NB4 (cell line): ENCODE data around the gene SLC47A2.
A peak's percentile ranks its signal among the peaks of the same experiment; 100 is the strongest.

Experiments used
- DNase-seq: peaks from one replicate; pipeline ENCODE4 v3.0.0; 2010; ENCODE audit warnings: low read depth
- H3K4me3 ChIP-seq: one replicate; pipeline ENCODE4 v1.5.1; 2011; ENCODE audit warnings: mild to moderate bottlenecking, low read depth, low read length, moderate library complexity
- CTCF ChIP-seq: IDR thresholded peaks from one replicate; pipeline ENCODE4 v1.5.1; 2012; ENCODE audit warnings: low read depth, low read length
- MYC ChIP-seq: IDR thresholded peaks from 2 replicates; pipeline ENCODE4 v1.6.1; 2011; ENCODE audit warnings: low read depth, low read length
- POLR2A ChIP-seq: IDR thresholded peaks from 2 replicates; pipeline ENCODE4 v1.6.1; 2011; ENCODE audit warnings: mild to moderate bottlenecking; ENCODE audit not compliant: insufficient read length; ENCODE audit errors: extremely low read depth
- TF ChIP-seq, protein P1 (sequence below): IDR thresholded peaks from 2 replicates; pipeline ENCODE4 v1.6.1; 2011; ENCODE audit warnings: low read depth, low read length

The SLC47A2 gene

GRCh38 chr17:19748807-19749193 lies 32.4 kb upstream of the SLC47A2 start:
- no peak for DNase-seq
- TF ChIP-seq CTCF = no peak
- no peak overlapping the region for H3K4me3 ChIP-seq

GRCh38 chr17:19747829-19748806 lies 31.7 kb upstream of the SLC47A2 start, which contains the start of gene ALDH3A1:
Gene ALDH3A1 (minus strand): TSS chr17:19748298. CDS start chr17:19745129, 3,169 bp downstream.
- DNase-seq = no peak
- TF ChIP-seq POLR2A (no peak), CTCF (no peak), MYC (no peak)
- TF ChIP-seq, protein P1, sequence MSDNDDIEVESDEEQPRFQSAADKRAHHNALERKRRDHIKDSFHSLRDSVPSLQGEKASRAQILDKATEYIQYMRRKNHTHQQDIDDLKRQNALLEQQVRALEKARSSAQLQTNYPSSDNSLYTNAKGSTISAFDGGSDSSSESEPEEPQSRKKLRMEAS = no peak
- H3K4me3 ChIP-seq = no peak within 1 kb of the TSS

- TF ChIP-seq POLR2A (no peak), CTCF (no peak), MYC (no peak)
- TF ChIP-seq, protein P1 = no peak
- no peak overlapping the region for H3K4me3 ChIP-seq
- DNase-seq = no peak
These were observed 30.9 kb upstream of the SLC47A2 start for GRCh38 chr17:19747159-19747719.

GRCh38 chr17:19746517-19746916 lies 30.1 kb upstream of the SLC47A2 start:
- DNase-seq = no peak
- no peak overlapping the region for H3K4me3 ChIP-seq
- TF ChIP-seq POLR2A (no peak), CTCF (no peak), MYC (no peak)
- TF ChIP-seq, protein P1 = no peak

DNA sequence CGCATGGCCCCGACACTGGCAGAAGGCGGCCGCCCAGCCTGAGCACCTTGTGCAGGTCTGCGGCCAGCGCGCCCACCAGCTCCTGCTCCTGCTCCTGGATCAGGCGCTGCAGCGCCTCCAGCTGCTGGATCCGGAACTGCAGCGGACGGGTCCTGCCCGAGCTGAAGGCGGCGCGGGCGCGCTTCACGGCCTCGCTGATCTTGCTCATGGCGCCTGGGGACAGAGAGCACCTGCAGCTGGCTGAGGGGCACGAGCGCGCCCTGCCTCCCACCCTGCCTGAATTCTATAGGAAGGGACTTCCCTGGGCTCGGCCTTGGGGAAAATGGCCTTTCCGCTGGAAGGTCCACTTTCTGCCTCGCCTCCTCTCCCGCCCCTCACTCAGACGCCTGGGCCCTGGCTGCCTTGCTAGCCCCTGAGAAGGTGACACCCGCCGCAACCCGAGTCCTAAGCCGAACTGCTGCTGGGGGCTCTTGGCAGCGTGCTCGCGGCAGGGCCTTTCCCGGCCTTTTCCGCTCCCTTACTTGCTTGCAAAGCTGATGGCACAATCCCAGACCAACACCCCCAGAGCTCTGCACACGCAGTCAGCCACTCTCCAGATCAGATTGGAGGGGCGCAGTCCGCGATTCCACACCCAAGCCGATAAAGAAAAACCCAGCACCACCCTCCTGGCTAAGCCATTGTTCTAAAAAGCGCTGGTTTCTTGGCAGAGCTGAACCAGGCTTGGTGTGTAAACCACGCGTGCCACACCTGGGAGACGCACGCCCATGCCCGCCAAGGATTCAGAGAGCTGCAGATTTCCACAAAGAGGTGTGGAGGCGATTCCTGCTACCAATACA lies 28.8 kb upstream of the SLC47A2 start:
- no peak for TF ChIP-seq POLR2A
- TF ChIP-seq CTCF = peak; percentile 84
- TF ChIP-seq, protein P1 = no peak
- H3K4me3 ChIP-seq = no peak overlapping the region
- DNase-seq = peak; percentile 87
